ENCODE results near the gene SPNS2.
"Not testable (repeated sequence)": the region's sequence is repeated elsewhere in the genome, so short reads cannot be mapped to it uniquely, and the experiment has no call there.

SPNS2 gene

GRCh38 chr17:4572131-4572530 is 73.5 kb downstream of the SPNS2 start:
- no peak for DNase-seq (ENCODE audit: low read depth)

GRCh38 chr17:4573115-4573514 is 74.4 kb downstream of the SPNS2 start:
- DNase-seq (ENCODE audit: low read depth) = no peak

DNA sequence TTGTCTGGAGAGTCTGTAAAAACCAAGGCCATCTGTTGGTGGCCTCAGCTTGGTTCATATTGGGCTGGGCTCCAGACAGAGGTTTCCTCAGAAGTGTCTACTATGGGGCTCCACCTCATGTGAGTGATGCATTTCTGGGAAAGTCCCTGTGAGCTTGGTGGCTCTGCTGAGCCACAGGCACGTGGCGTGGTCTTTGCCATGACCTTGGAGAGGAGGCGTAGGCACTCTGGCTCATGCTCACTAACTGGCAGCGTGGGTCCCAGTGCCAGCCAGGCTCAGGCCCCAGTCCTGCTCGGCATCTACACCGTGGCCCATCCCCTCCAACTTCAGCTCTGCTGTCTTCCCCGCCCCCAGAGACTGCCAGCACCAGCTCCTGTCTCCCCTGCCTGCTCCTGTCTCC is 75.0 kb downstream of the SPNS2 start:
- DNase-seq (ENCODE audit: low read depth) = no peak

DNA sequence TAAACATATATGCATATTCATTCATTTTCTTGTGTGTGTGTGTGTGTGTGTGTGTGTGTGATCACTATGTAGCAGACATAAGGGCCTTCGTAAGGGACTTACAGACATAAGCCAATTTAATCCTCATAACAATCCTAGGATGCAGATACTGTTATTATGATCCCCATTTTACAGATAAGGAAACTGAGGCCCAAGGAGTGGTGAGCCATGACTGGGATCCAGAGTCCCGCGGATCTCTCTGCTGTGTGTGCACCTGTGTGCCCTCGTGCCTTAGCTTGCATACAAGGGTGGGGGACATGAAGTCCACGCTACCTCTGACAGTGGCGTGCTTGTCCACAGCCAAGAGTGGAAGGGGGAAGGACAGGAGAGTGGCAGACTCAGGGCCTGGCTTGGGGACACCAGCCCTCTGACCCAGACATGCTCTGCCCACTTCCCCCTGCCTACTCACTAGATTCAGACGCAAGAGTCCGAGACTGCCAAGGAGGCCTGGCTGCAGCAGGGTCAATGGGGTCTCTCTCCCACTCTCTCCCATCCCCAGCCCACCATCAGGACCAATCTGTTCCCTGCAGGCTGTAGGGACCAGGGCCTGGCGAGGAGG is 75.9 kb downstream of the SPNS2 start:
- no peak for DNase-seq (ENCODE audit: low read depth)

- DNase-seq (ENCODE audit: low read depth) = no peak
These were observed 77.5 kb downstream of the SPNS2 start for GRCh38 chr17:4576161-4576558.

DNA sequence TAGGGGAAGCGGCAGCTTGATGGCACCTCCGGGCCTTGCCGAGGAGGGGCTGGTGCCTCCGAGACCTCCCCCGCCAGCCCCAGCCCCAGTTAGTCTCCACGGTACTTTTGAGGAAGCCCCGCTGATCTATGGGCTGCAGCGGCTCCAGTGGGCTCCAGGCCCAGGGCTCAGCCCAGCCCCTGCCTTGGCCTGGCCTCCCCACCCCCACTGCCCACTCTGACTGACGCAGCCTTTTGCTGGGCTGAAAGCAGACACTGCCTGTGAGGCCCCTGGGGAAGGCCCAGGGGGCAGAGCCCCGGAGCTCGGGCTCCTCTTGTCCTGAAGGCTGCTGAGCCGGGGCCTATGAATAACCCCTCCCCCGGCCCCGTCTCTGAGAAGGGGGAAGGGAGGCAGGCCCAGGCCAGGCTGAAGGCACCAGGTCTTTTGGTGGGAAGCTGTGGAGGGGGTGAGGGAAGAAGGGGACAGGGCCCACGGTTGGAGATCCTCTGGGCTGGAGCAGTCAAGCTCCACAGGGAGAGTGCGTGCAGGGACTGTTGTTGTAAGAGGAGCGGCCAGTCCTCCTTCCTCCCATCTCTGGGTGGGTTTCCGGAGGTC is 78.1 kb downstream of the SPNS2 start:
- no peak for DNase-seq (ENCODE audit: low read depth)

- DNase-seq (ENCODE audit: low read depth) = no peak
These were observed 78.8 kb downstream of the SPNS2 start for GRCh38 chr17:4577386-4577993.

DNA sequence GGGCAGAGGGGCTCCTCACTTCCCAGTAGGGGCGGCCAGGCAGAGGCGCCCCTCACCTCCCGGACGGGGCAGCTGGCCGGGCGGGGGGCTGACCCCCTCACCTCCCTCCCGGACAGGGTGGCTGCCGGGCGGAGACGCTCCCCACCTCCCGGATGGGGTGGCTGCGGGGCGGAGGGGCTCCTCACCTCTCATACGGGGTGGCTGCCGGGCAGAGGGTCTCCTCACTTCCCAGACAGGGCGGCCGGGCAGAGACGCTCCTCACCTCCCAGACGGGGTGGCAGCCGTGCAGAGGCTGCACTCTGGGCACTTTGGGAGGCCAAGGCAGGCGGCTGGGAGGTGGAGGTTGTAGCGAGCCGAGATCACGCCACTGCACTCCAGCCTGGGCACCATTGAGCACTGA is 79.7 kb downstream of the SPNS2 start:
- not testable (repeated sequence) for DNase-seq (ENCODE audit: low read depth)

GRCh38 chr17:4579678-4580077 is 81.0 kb downstream of the SPNS2 start:
- no peak for DNase-seq (ENCODE audit: low read depth)

DNA sequence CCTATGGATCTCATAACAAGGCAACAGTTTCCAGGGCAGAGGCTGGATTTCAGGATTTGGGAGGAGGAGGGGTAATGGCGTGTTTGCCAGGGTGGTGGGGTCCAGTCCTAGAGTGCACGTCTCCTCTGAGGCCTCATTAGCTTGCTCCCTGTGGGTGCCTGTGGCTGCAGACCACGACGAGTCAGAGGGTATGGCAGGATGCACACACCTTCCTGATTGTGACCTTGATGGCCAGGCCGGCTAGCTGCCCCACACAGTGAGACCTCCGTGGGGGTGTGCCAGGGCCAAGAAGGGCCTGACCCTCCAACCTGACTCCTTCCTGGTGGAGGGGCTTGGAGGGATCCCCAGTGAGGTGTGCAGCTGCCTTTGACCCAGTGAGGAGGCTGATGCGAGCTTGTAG is 81.6 kb downstream of the SPNS2 start:
- no peak for DNase-seq (ENCODE audit: low read depth)

GRCh38 chr17:4582101-4582501 is 83.4 kb downstream of the SPNS2 start:
- DNase-seq (ENCODE audit: low read depth) = no peak

DNA sequence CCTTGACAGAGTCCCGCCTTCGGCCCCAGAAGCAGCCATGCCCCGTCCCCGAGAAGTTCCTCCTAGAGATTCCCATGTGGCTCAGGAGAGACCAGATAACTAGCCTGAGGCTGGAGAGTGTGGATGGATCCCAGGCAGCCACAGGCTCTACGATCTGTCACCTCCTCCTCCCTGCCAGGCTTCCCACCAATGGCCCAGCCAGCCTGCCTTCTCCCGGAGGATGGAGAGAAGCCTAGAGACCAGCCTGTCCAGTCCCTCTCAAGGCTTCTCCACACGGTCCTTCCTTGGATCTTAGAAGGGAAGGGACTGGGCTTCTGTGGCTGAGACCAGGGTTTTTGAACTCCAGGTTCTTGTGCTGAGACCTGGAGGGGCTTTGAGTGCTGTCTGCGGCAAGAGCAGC is 84.0 kb downstream of the SPNS2 start:
- no peak for DNase-seq (ENCODE audit: low read depth)

DNA sequence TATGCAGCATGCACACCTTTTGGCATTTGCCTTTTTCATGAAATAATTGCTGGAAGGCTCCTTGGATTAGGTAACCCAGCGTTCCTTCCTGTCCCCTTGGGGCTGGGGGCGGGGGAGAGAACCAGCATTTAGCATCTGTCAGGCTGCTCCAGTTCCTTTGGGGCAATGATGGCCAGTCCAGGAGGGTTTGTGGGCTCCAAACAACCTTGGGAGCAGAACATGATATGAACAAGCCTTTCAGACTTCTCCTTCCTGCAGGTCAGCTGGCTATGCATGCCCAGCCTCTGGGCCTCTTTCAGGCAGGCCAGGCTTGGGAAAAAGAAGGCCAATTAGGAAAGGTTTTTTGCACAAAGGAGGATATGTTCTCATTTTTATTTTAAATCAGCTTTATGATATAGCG is 84.5 kb downstream of the SPNS2 start:
- DNase-seq (ENCODE audit: low read depth) = no peak

DNA sequence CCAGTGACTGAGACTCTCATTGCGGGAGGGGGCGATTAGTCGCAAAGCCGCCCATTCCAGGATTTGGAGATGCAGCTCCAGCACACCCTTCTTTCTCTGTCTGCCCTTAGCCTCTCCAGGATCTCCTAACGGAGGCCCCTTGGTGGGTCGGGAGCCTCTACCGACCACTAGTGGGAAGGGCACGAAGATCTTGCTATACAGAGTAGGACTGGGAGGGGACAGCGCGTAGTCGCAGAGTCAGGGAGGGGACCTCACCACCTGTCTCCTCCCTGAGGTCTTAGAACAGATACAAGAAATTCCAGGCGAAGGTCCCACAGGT is 85.1 kb downstream of the SPNS2 start:
- no peak for DNase-seq (ENCODE audit: low read depth)

- DNase-seq (ENCODE audit: low read depth) = no peak
These were observed 85.6 kb downstream of the SPNS2 start, which contains the start of gene SMTNL2 for GRCh38 chr17:4584101-4584916. Gene SMTNL2, plus strand, starts transcription at chr17:4584529. Its CDS starts 77 bp downstream, at chr17:4584606.

GRCh38 chr17:4584917-4585637 is 86.4 kb downstream of the SPNS2 start:
- no peak for DNase-seq (ENCODE audit: low read depth)

- no peak for DNase-seq (ENCODE audit: low read depth)
These were observed 86.9 kb downstream of the SPNS2 start for GRCh38 chr17:4585638-4585994.

DNA sequence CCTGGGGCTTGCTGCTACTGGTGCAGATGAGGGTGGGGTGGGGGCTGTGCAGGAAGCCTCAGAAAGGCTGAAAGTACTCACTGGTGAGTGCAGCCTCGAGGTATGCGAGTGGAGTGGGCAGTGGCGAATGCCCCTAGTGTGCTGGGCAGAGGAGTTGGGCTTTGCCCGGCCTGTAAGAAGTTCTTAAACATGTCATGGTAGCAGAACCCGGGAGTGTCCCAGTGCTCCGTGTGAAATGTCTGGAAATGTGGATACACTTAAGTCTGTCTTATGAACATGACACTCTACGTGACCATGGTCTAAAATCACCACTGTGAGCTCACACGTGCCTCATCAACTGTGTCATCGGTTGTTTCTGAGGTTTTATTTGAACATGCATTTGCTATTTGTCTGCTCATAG is 87.4 kb downstream of the SPNS2 start:
- DNase-seq (ENCODE audit: low read depth) = no peak

DNA sequence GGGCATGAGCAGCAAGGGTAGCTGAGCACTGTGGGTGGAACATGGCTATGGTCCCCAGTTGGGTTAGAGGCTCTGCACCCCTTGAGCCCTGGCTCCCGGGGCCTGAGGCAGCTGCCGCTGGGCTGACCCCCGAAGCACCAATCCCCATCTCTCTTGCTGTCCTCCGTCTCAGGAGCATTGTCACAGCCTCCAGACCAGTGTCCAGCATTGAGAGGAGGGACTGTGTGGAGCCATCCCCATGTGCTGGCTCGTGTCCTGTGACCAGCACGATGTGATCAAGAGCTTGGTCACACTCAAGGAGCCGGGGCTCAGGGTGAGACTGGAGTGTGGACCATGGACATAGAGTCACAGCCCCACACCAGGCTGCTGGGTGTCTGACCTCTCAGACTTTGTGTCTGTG is 88.5 kb downstream of the SPNS2 start:
- no peak for DNase-seq (ENCODE audit: low read depth)

- DNase-seq (ENCODE audit: low read depth) = no peak
These were observed 89.1 kb downstream of the SPNS2 start for GRCh38 chr17:4587803-4588202.

DNA sequence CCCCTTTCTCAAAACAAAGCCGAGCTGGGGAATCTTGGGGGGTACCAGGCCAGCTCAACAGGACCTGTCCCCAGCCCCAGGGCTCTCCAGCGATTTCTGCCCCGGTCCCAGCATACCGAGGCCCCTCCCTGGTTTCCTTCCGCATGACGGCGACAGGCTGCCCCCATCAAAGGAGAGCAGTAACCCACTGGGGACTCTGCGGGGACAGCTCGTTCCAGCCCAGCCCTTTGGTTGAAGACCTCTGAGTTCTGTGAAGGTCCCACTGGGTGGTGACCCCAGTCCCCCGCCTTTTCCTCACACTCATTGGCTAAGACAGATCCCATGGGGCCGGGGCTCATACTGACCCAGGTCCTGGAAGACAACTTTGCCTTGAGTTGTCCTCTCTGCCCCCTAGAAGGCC is 89.7 kb downstream of the SPNS2 start:
- no peak for DNase-seq (ENCODE audit: low read depth)
